NK-92 (cell line): Measurements from ENCODE around the gene BRAP.
A peak's percentile ranks its signal among the peaks of the same experiment; 100 is the strongest.
"Not testable (repeated sequence)": the region's sequence is repeated elsewhere in the genome, so short reads cannot be mapped to it uniquely, and the experiment has no call there.

Experiments used
- DNase-seq: peaks from one replicate; lab custom pipeline; 2025; ENCODE audit not compliant: unreplicated experiment; lab: John Stamatoyannopoulos, UW

BRAP gene

GRCh38 chr12:111685811-111686573, at the start of gene BRAP, which contains the start of gene ACAD10:
Gene BRAP, minus strand, starts transcription at chr12:111685956. Its CDS starts 164 bp downstream, at chr12:111685792.
Gene ACAD10, plus strand, starts transcription at chr12:111686053. Its CDS starts 6,657 bp downstream, at chr12:111692710.
- DNase-seq, result peak; percentile 59

- no peak for DNase-seq
These were observed 47.7 kb upstream of the BRAP start for GRCh38 chr12:111733340-111733915.

GRCh38 chr12:111732786-111733185, 47.0 kb upstream of the BRAP start:
- no peak for DNase-seq

- no peak for DNase-seq
These were observed 44.7 kb upstream of the BRAP start for GRCh38 chr12:111730420-111730819.

DNA sequence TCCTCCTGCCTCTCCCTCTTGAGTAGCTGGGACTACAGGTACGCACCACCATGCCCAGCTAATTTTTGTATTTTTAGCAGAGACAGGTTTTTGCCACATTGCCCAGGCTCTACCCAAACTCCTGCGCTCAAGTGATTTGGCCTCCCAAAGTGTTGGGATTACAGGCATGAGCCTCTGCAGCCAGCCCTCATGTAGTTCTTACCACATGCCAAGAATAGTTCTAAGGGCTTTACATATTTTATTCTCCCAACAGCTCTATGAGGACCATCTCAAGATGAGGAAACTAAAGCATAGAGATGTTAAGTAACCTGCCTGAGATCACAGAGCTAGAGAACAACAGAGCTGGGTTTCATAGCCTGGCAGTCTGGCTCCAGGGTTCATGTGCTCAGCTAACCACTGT, 43.0 kb upstream of the BRAP start:
- no peak for DNase-seq

GRCh38 chr12:111723646-111724360, 38.0 kb upstream of the BRAP start:
- not testable (repeated sequence) for DNase-seq

GRCh38 chr12:111720457-111720856, 34.7 kb upstream of the BRAP start:
- no peak for DNase-seq

DNA sequence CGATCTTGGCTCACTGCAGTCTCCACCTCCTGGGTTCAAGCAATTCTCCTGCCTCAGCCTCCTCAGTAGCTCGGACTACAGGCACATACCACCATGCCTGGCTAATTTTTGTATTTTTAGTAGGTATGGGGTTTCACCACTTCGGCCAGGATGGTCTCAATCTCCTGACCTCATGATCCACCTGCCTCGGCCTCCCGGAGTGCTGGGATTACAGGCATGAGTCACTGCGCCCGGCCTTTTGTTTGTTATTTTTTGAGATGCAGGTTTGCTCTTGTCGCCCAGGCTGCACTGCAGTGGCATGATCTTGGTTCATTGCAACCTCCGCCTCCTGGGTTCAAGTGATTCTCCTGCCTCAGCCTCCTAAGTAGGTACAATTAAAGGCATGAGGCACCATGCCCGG, 33.6 kb upstream of the BRAP start:
- not testable (repeated sequence) for DNase-seq

GRCh38 chr12:111715279-111715678, 29.5 kb upstream of the BRAP start:
- no peak for DNase-seq

DNA sequence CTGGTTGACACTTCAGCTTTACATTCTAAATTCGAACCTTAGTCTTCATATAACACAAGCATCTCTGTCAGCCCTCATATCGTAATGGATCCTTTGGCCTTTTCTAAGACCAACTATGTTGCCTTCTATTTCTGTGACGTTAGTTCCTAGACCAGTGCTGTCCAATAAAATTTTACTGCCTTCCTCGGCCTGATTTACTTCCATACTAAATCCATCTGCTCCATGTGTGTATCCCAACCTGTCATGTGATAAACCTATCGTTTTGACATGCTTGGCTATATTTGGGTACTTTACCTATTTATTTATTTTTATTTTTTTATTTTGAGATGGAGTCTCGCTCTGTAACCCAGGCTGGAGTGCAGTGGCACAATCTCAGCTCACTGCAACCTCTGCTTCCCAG, 20.4 kb upstream of the BRAP start:
- no peak for DNase-seq

DNA sequence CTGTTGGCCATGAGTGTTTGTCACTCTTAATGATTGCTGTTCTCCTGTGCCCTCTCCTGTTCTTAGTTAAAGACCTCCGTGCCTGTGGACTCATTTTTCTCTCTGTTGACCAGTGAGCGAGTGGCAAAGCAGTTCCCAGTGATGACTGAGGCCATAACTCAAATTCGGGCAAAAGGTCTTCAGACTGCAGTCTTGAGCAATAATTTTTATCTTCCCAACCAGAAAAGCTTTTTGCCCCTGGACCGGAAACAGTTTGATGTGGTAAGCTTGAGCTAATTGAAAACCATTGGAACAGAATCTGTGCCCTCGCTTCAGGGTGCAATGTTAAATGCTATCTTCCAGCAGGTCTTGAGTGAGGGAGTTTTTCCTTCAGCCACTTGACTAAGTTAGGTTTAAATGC, 19.9 kb upstream of the BRAP start:
- no peak for DNase-seq

DNA sequence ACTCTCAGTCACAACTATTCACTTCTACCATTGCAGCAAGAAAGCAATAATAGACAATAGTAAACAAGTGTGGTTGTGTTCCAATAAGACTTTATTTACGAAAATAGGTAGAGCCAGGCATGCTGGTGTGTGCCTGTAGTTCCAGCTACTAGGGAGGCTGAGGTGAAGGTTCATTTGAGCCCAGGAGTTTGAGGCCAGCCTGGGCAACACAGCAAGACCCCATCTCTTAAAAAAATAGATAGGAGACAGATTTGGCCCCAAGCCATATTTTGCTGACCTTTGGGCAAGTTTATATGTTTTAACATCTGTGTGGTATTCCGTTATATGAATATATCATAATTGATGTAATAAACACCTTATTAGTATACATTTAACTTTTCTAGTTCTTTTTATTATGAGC, 14.2 kb upstream of the BRAP start:
- no peak for DNase-seq

DNA sequence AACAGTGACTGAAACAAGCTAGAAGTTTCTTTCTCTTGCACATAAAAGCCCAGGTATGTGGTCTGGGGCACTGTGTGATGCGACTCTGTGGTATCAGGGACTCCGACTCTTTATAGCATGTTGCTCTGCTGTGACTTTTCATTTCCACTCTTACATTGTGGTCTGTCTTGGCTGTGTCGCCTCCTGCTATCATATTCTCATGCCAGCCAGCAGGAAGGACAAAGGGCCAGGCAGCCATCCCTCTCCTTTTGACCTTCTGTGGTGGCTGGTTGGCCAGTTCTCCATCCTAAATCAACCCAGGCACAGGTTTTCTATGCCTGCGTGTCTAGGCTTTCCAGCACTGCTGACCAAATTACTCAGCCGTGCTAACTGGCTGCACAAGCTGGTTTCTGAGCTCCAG, 8.1 kb upstream of the BRAP start:
- no peak for DNase-seq

- no peak for DNase-seq
These were observed 6.9 kb upstream of the BRAP start for GRCh38 chr12:111692575-111693210.

GRCh38 chr12:111691262-111691661, 5.5 kb upstream of the BRAP start:
- no peak for DNase-seq

DNA sequence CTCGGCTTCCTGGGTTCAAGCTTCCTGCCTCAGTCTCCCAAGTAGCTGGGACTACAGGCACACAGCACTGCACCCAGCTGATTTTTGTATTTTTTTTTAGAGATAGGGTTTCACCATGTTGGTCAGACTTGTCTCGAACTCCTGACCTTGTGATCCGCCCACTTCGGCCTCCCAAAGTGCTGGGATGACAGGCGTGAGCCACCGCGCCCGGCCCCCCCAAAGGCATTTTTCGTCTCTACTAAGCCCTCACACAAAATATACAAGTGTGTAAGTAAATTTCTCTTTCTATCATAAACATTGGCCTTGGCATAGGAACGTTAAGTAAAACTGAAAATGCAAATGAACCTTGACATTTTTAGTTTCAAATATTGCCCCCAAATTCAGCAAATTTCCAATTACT, 2.2 kb upstream of the BRAP start:
- no peak for DNase-seq

GRCh38 chr12:111687255-111687654, 1.5 kb upstream of the BRAP start:
- DNase-seq, result no peak

DNA sequence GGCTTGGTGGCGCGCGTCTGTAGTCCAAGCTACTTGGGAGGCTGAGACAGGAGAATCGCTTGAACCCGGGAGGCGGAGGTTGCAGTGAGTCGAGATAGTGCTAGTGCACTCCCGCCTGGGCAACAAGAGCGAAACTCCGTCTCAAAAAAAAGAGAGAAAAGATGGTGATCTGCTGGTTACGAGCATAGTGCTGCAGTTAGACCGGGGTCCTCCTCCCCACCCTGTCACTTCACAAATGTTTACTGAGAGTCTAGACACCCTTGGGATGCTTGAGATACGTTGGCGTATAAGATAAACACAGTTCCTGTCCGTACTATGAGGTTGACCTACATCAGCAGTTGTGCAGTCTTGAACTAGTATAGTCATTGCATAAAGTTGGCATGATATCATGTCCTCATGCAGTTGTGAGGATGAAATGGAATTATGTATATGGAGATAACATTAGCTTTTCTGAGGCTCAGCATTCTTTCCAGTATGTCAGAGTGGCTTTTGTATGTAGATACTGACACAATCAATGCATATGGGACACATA, 884 bp upstream of the BRAP start:
- DNase-seq, result no peak

GRCh38 chr12:111685322-111685810, 390 bp downstream of the BRAP start:
- DNase-seq, result no peak

- not testable (repeated sequence) for DNase-seq
These were observed 1.1 kb downstream of the BRAP start for GRCh38 chr12:111684485-111685198.
